GM12872 (cell line): ENCODE data around the gene NINL.

Experiments used
- CTCF ChIP-seq: IDR thresholded peaks from 3 replicates; pipeline ENCODE4 v1.5.1; 2011; ENCODE audit warnings: low read depth, mild to moderate bottlenecking, low read length, moderate library complexity; ENCODE audit not compliant: insufficient read depth

The NINL gene

GRCh38 chr20:25623225-25623735, 37.9 kb upstream of the NINL start:
- TF ChIP-seq CTCF: no peak

GRCh38 chr20:25622450-25623224, 37.3 kb upstream of the NINL start:
- no peak for TF ChIP-seq CTCF

- no peak for TF ChIP-seq CTCF
Observed at GRCh38 chr20:25622049-25622448, 36.7 kb upstream of the NINL start.

- no peak for TF ChIP-seq CTCF
Observed at GRCh38 chr20:25619514-25619913, 34.2 kb upstream of the NINL start.

GRCh38 chr20:25608774-25609173, 23.4 kb upstream of the NINL start:
- no peak for TF ChIP-seq CTCF

- no peak for TF ChIP-seq CTCF
Observed at GRCh38 chr20:25606094-25606695, 20.9 kb upstream of the NINL start.

GRCh38 chr20:25605148-25605547, 19.8 kb upstream of the NINL start:
- no peak for TF ChIP-seq CTCF
